ENCODE data around the gene C16orf78. TPM values are rescaled to one million over a fixed set of nuclear protein-coding genes. Genes with fewer than 3 reads are reported as not detected.

Gene C16orf78
- total RNA-seq, 2 donors from 2014 or later: not detected

DNA sequence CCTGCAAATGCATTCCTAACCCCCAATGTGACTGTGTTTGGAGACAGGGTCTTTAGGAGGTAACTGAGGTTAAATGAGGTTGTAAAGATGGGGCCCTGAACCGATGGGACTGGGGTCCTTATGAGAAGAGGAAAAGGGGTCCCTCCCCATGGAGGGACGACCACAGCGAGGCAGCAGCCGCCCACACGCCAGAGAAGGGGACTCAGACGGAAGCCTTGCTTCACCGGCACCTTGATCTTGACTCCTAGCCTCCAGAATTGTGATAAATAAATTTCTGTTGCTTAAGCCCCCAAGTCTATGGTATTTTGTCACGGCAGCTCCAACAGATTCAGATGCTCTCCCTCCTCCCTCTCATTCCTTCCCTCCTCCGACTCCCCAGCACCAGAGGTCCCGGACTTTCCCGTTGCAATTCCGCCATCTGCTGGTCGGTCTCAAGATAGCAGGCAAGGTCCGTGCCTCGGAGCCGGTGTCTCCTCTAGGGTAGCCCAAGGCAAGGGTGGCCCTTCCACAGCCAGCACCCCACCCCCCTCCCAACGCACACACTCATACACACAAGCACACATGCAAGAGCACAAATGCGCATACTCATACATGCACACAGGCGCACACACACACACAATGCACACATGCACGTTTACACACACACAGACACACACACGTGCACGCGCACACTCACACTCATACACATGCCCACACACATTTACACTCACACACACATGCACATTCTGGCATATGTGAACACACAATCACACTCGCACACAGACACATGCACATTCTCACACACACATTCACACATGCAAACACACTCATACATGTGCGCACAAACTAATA is 23.1 kb upstream of the C16orf78 start:
- Histone ChIP-seq H3K27ac (ENCODE audit: low read depth, low read length) (no peak overlapping the region), H3K9me3 (ENCODE audit: control insufficient read depth, low read length) (no peaks in the 10 kb centered on the region), H3K27me3 (ENCODE audit: control insufficient read depth, insufficient read depth, low read length, poor library complexity, severe bottlenecking) (peaks cover 16% of the 10 kb centered on the region), H3K4me3 (ENCODE audit: low read length) (no peak overlapping the region), H3K4me1 (ENCODE audit: control insufficient read depth, insufficient read depth, low read length) (no peaks in the 10 kb centered on the region), H3K36me3 (ENCODE audit: control insufficient read depth, insufficient read depth, low read length) (no peaks in the 10 kb centered on the region), H3K9ac (ENCODE audit: extremely low read depth, low read length, poor library complexity, severe bottlenecking) (no peak overlapping the region)
- TF ChIP-seq CTCF (conservative IDR thresholded peaks at IDR 0.05): peak; percentile 86
- Mint-ChIP-seq H3K36me3 (ENCODE audit: low read depth) (no peaks in the 10 kb centered on the region), H3K9me3 (no peaks in the 10 kb centered on the region), H3K4me3 (no peak overlapping the region), H3K4me1 (no peaks in the 10 kb centered on the region), H3K27me3 (ENCODE audit: insufficient read depth) (peaks cover 15% of the 10 kb centered on the region), H3K27ac (no peak overlapping the region)
- peak; percentile 93 for DNase-seq
- 44 to 78% methylated on average over 12 to 25 of the region's 25 CpGs for WGBS, 2 experiments (ENCODE audit: insufficient coverage in 1 of 2, insufficient read length in 1 of 2)

DNA sequence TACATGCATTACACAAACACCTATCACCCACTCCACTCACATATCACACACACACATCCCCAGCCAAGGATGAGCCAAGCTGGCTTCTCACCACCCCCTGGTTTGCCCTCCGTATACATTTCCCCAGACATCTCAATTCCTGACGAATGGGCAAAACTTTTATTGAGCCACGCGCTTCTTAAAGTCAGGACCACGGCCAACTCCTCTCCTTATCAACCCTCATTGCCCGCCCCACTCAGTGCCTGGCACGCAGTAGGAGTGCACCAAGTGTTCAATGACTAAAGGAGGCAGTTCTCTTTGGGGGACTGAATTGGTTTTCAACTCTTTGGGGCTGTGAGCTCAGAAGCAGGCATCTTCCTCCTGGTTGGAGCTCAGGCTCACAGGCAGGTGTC is 22.5 kb upstream of the C16orf78 start:
- H3K27ac Mint-ChIP-seq: no peak overlapping the region
- Histone ChIP-seq H3K36me3 (ENCODE audit: control insufficient read depth, insufficient read depth, low read length) (no peaks in the 10 kb centered on the region), H3K27me3 (ENCODE audit: control insufficient read depth, insufficient read depth, low read length, poor library complexity, severe bottlenecking) (peaks cover 16% of the 10 kb centered on the region), H3K9me3 (ENCODE audit: control insufficient read depth, low read length) (no peaks in the 10 kb centered on the region), H3K4me1 (ENCODE audit: control insufficient read depth, insufficient read depth, low read length) (no peaks in the 10 kb centered on the region), H3K4me3 (ENCODE audit: low read length) (no peak overlapping the region), H3K27ac (ENCODE audit: low read depth, low read length) (no peak overlapping the region), H3K9ac (ENCODE audit: extremely low read depth, low read length, poor library complexity, severe bottlenecking) (no peak overlapping the region)
- TF ChIP-seq CTCF (conservative IDR thresholded peaks at IDR 0.05): no peak
- H3K4me1 Mint-ChIP-seq: no peaks in the 10 kb centered on the region
- no peak overlapping the region for H3K4me3 Mint-ChIP-seq
- H3K27me3 Mint-ChIP-seq (ENCODE audit: insufficient read depth): peaks cover 14% of the 10 kb centered on the region
- WGBS, 2 experiments (ENCODE audit: insufficient coverage in 1 of 2, insufficient read length in 1 of 2): 29 to 48% methylated on average over 1 to 7 of the region's 7 CpGs
- no peaks in the 10 kb centered on the region for H3K36me3 Mint-ChIP-seq (ENCODE audit: low read depth)
- DNase-seq: peak; percentile 75
- H3K9me3 Mint-ChIP-seq: no peaks in the 10 kb centered on the region

- peaks cover 9% of the 10 kb centered on the region for H3K27me3 ChIP-seq (ENCODE audit: control insufficient read depth, insufficient read depth, low read length, poor library complexity, severe bottlenecking)
- no peaks in the 10 kb centered on the region for H3K9me3 ChIP-seq (ENCODE audit: control insufficient read depth, low read length)
- no peak overlapping the region for H3K4me3 Mint-ChIP-seq
- H3K4me3 ChIP-seq (ENCODE audit: low read length): no peak overlapping the region
- peaks cover 10% of the 10 kb centered on the region for H3K27me3 Mint-ChIP-seq (ENCODE audit: insufficient read depth)
- H3K4me1 ChIP-seq (ENCODE audit: control insufficient read depth, insufficient read depth, low read length): no peaks in the 10 kb centered on the region
- H3K27ac ChIP-seq (ENCODE audit: low read depth, low read length): no peak overlapping the region
- no peak overlapping the region for H3K27ac Mint-ChIP-seq
- DNase-seq: peak; percentile 78
- no peak overlapping the region for H3K9ac ChIP-seq (ENCODE audit: extremely low read depth, low read length, poor library complexity, severe bottlenecking)
- no peaks in the 10 kb centered on the region for H3K36me3 Mint-ChIP-seq (ENCODE audit: low read depth)
- no peaks in the 10 kb centered on the region for H3K36me3 ChIP-seq (ENCODE audit: control insufficient read depth, insufficient read depth, low read length)
- H3K4me1 Mint-ChIP-seq: peaks cover 9% of the 10 kb centered on the region
- 48 to 80% methylated on average over 2 to 4 of the region's 4 CpGs for WGBS, 2 experiments (ENCODE audit: insufficient coverage in 1 of 2, insufficient read length in 1 of 2)
- no peaks in the 10 kb centered on the region for H3K9me3 Mint-ChIP-seq
- TF ChIP-seq CTCF (conservative IDR thresholded peaks at IDR 0.05): peak; percentile 79
These were observed 20.7 kb upstream of the C16orf78 start for GRCh38 chr16:49352892-49353291.
